SK-N-SH (cell line): ENCODE results near the gene GPATCH2L. TPM values are rescaled to one million over a fixed set of nuclear protein-coding genes. Genes with fewer than 3 reads are reported as not detected.

Source experiments
- CTCF ChIA-PET: fragments of 300-600, 350-600 bp; formaldehyde crosslinking; extraction: SDS; loops from one replicate; lab custom pipeline; 2021; lab: Yijun Ruan, JAX
- POLR2A ChIA-PET: fragments of 350-600 bp; sonication (Branson Sonifier 250); formaldehyde crosslinking; extraction: SDS; loops from one replicate; lab custom pipeline; 2020; ENCODE audit warnings: antibody characterized with exemption, inconsistent platforms; lab: Yijun Ruan, JAX
- DNase-seq: peaks from one replicate; pipeline ENCODE4 v3.0.0; 2012
- H2AFZ ChIP-seq: fragments of 200-600 bp; sonication (generic); 2 replicates; pipeline ENCODE4 v1.8.1; 2016; ENCODE audit warnings: antibody characterized with exemption, mild to moderate bottlenecking, low read depth
- H3F3A ChIP-seq: fragments of 200-600 bp; sonication (generic); replicated peaks from 2 replicates; pipeline ENCODE3; 2016; ENCODE audit warnings: antibody characterized with exemption, mild to moderate bottlenecking; ENCODE audit not compliant: insufficient read depth
- H3K27ac ChIP-seq, 2 experiments: fragments of 200-500 bp in 1 of 2; fragments of 200-600 bp in 1 of 2; sonication (Bioruptor generic) in 1 of 2; sonication (generic), shearing (Covaris generic) in 1 of 2; 2 replicates each; pipeline versions ENCODE4 v1.5.1 to v1.6.1; 2014 to 2016; ENCODE audit warnings: low read depth in 2 of 2, inconsistent platforms in 1 of 2, low read length in 1 of 2, mild to moderate bottlenecking in 1 of 2, mixed read lengths in 1 of 2
- H3K27me3 ChIP-seq: fragments of 200-600 bp; sonication (generic), shearing (Covaris generic); 2 replicates; pipeline ENCODE4 v1.6.1; 2016; ENCODE audit warnings: mixed run types; ENCODE audit not compliant: insufficient read depth
- H3K36me3 ChIP-seq, 2 experiments: fragments of 200-500 bp in 1 of 2; fragments of 200-600 bp in 1 of 2; sonication (Bioruptor generic) in 1 of 2; sonication (generic) in 1 of 2; replicated peaks in 1 of 2; 2 replicates each; pipeline versions ENCODE3 to v1.5.1; 2014 to 2016; ENCODE audit warnings: low read length in 1 of 2, mild to moderate bottlenecking in 1 of 2; ENCODE audit not compliant: insufficient read depth in 2 of 2, control insufficient read depth in 1 of 2
- H3K4me1 ChIP-seq, 2 experiments: fragments of 200-500 bp in 1 of 2; fragments of 200-600 bp in 1 of 2; sonication (Bioruptor generic) in 1 of 2; sonication (generic), shearing (Covaris generic) in 1 of 2; 2 replicates each; pipeline versions ENCODE4 v1.5.1 to v1.6.1; 2014 to 2016; ENCODE audit warnings: low read depth in 1 of 2, low read length in 1 of 2, mixed run types in 1 of 2; ENCODE audit not compliant: insufficient read depth in 2 of 2, control insufficient read depth in 1 of 2
- H3K4me2 ChIP-seq: fragments of 200-600 bp; sonication (generic), shearing (Covaris generic); 2 replicates; pipeline ENCODE4 v1.6.1; 2017; ENCODE audit warnings: mixed run types
- H3K4me3 ChIP-seq, 2 experiments: fragments of 200-500 bp in 1 of 2; fragments of 200-600 bp in 1 of 2; sonication (Bioruptor generic) in 1 of 2; sonication (generic), shearing (Covaris generic) in 1 of 2; 2 replicates each; pipeline versions ENCODE4 v1.5.1 to v1.8.1; 2014 to 2016; ENCODE audit warnings: low read depth in 2 of 2, inconsistent platforms in 1 of 2, low read length in 1 of 2, mild to moderate bottlenecking in 1 of 2, mixed read lengths in 1 of 2, moderate library complexity in 1 of 2
- H3K79me2 ChIP-seq: fragments of 200-600 bp; sonication (generic); 2 replicates; pipeline ENCODE4 v1.8.1; 2017; ENCODE audit warnings: mild to moderate bottlenecking; ENCODE audit not compliant: insufficient read depth
- H3K9ac ChIP-seq: fragments of 200-600 bp; sonication (generic); 2 replicates; pipeline ENCODE4 v1.6.1; 2017; ENCODE audit warnings: mixed run types
- H3K9me2 ChIP-seq: fragments of 200-600 bp; sonication (generic); 2 replicates; pipeline ENCODE4 v1.6.1; 2017; ENCODE audit warnings: mixed run types
- H3K9me3 ChIP-seq: fragments of 200-600 bp; sonication (generic); 2 replicates; pipeline ENCODE4 v1.6.1; 2017; ENCODE audit warnings: mixed run types, mild to moderate bottlenecking, moderate library complexity
- H4K20me1 ChIP-seq: fragments of 200-600 bp; sonication (generic); 2 replicates; pipeline ENCODE4 v1.6.1; 2017; ENCODE audit warnings: mild to moderate bottlenecking, mixed run types; ENCODE audit not compliant: insufficient read depth
- FOXJ3 ChIP-seq: sonication (generic); formaldehyde crosslinking; IDR thresholded peaks from 2 replicates; pipeline ENCODE4 v1.5.1; 2020; ENCODE audit warnings: mild to moderate bottlenecking, missing genetic modification reagents
- FOXM1 ChIP-seq: IDR thresholded peaks from 2 replicates; pipeline ENCODE4 v1.4.0; 2012; ENCODE audit warnings: low read depth, mild to moderate bottlenecking
- GATA2 ChIP-seq: sonication (generic); formaldehyde crosslinking; IDR thresholded peaks from 2 replicates; pipeline ENCODE4 v1.5.0; 2020; ENCODE audit warnings: mild to moderate bottlenecking, missing genetic modification reagents
- MEF2A ChIP-seq: IDR thresholded peaks from 2 replicates; pipeline ENCODE4 v1.4.0; 2012; ENCODE audit warnings: low read depth, borderline replicate concordance
- MXI1 ChIP-seq: IDR thresholded peaks from 2 replicates; pipeline ENCODE4 v1.6.1; 2012; ENCODE audit warnings: mild to moderate bottlenecking, low read depth, low read length, improper control_type of control experiment
- NRF1 ChIP-seq: IDR thresholded peaks from 2 replicates; pipeline ENCODE4 v1.6.1; 2012; ENCODE audit warnings: low read depth, mild to moderate bottlenecking, low read length
- POLR2AphosphoS5 ChIP-seq: IDR thresholded peaks from 2 replicates; pipeline ENCODE4 v1.6.1; 2012; ENCODE audit warnings: low read depth, low read length
- RFX5 ChIP-seq: IDR thresholded peaks from 2 replicates; pipeline ENCODE4 v1.6.1; 2012; ENCODE audit warnings: mild to moderate bottlenecking, improper control_type of control experiment, low read length
- RXRA ChIP-seq: IDR thresholded peaks from 2 replicates; pipeline ENCODE4 v1.4.0; 2012; ENCODE audit warnings: low read depth, mild to moderate bottlenecking, borderline replicate concordance
- USF1 ChIP-seq: IDR thresholded peaks from 2 replicates; pipeline ENCODE4 v1.4.0; 2012; ENCODE audit warnings: low read depth, borderline replicate concordance
- WGBS: methylation state at CpG from one replicate; pipeline ENCODE4 v1.1.6; 2017; ENCODE audit warnings: low lambda C conversion rate; 5-methylcytosine and 5-hydroxymethylcytosine counted together
- polyA plus RNA-seq, 3 experiments: library from polyadenylated mRNA; depleted of rRNA; stranded (reverse); fragments of >200 nt; gene quantifications; 2 replicates each; pipeline ENCODE4 v1.2.3, GENCODE V29; 2012

GPATCH2L gene
- polyA plus RNA-seq, 1 of the 3 experiments (the other 2 are of a cell fraction): 17.7 TPM

GRCh38 chr14:76193696-76194095, 42.0 kb downstream of the GPATCH2L start:
- Histone ChIP-seq H3K27ac (no peak overlapping the region), H3K79me2 (peaks cover 8% of the 10 kb centered on the region; the same call in 1 of the 2 replicates), H3K4me2 (no peak overlapping the region), H3K9ac (no peak overlapping the region), H3K9me2 (no peaks in the 10 kb centered on the region), H3K4me1 (peaks cover 0 to 2% of the 10 kb centered on the region in 2 experiments; a peak in 1 of 4 replicates), H3F3A (no peaks in the 10 kb centered on the region), H4K20me1 (no peaks in the 10 kb centered on the region; the same call in 1 of the 2 replicates), H3K36me3 (peaks cover 76 to 92% of the 10 kb centered on the region in 2 experiments), H3K4me3 (no peak overlapping the region), H3K27me3 (no peaks in the 10 kb centered on the region), H2AFZ (no peak overlapping the region), H3K9me3 (no peaks in the 10 kb centered on the region)
- 95% methylated on average over 1 of the region's 1 CpG for WGBS
- no peak for TF ChIP-seq MEF2A
- TF ChIP-seq NRF1: no peak
- ChIA-PET POLR2A (no interaction called here), CTCF (no interaction called here)
- no peak for DNase-seq

GRCh38 chr14:76194327-76194726, 42.6 kb downstream of the GPATCH2L start:
- H3K4me3 ChIP-seq: no peak overlapping the region
- H3K36me3 ChIP-seq: peaks cover 76 to 99% of the 10 kb centered on the region in 2 experiments
- 98% methylated on average over 3 of the region's 3 CpGs for WGBS
- CTCF ChIA-PET: interaction anchor here (1.0 kb wide), 1 partner anchor 143 kb away, joined by 3 read pairs; no protein-coding TSS in a partner anchor
- H4K20me1 ChIP-seq: no peaks in the 10 kb centered on the region; the same call in 1 of the 2 replicates
- no peak overlapping the region for H3K9ac ChIP-seq
- H3K79me2 ChIP-seq: peaks cover 4% of the 10 kb centered on the region; the same call in 1 of the 2 replicates
- no peak overlapping the region for H3K4me2 ChIP-seq
- no peak overlapping the region for H2AFZ ChIP-seq
- no peak for TF ChIP-seq RFX5
- TF ChIP-seq FOXM1: no peak
- TF ChIP-seq FOXJ3 (CRISPR knock-in tag): no peak
- TF ChIP-seq RXRA: no peak
- TF ChIP-seq GATA2 (CRISPR knock-in tag): no peak
- TF ChIP-seq POLR2AphosphoS5: no peak
- no peak overlapping the region for H3K27ac ChIP-seq
- H3K9me2 ChIP-seq: no peaks in the 10 kb centered on the region
- peaks cover under 1% of the 10 kb centered on the region for H3F3A ChIP-seq
- DNase-seq: no peak
- H3K9me3 ChIP-seq: no peaks in the 10 kb centered on the region
- H3K27me3 ChIP-seq: no peaks in the 10 kb centered on the region
- POLR2A ChIA-PET: no interaction called here
- H3K4me1 ChIP-seq: peaks cover 0 to 2% of the 10 kb centered on the region in 2 experiments; a peak in 1 of 4 replicates

GRCh38 chr14:76195003-76195402, 43.3 kb downstream of the GPATCH2L start:
- Histone ChIP-seq H3K9me3 (no peaks in the 10 kb centered on the region), H3K4me1 (peaks cover 0 to 2% of the 10 kb centered on the region in 2 experiments; a peak in 1 of 4 replicates)
- TF ChIP-seq USF1 (no peak), RXRA (no peak), MXI1 (no peak)
- TF ChIP-seq, all 33 proteins: peak for 0
- Histone ChIP-seq H2AFZ (no peak overlapping the region), H3K79me2 (peaks cover 4% of the 10 kb centered on the region; the same call in 1 of the 2 replicates), H3K4me3 (no peak overlapping the region), H3K9me2 (no peaks in the 10 kb centered on the region), H3K36me3 (peaks cover 78 to 99% of the 10 kb centered on the region in 2 experiments), H3F3A (peaks cover 8% of the 10 kb centered on the region), H3K9ac (no peak overlapping the region), H4K20me1 (no peaks in the 10 kb centered on the region), H3K27ac (no peak overlapping the region), H3K27me3 (no peaks in the 10 kb centered on the region), H3K4me2 (no peak overlapping the region)
- WGBS: 93% methylated on average over 3 of the region's 3 CpGs
- CTCF ChIA-PET: interaction anchor here (1.0 kb wide), 1 partner anchor 144 kb away, joined by 3 read pairs; no protein-coding TSS in a partner anchor
- no peak for DNase-seq
- POLR2A ChIA-PET: no interaction called here
